ENCODE measurements around the gene GFI1.
A peak's percentile ranks its signal among the peaks of the same experiment; 100 is the strongest.
"Not testable (repeated sequence)": the region's sequence is repeated elsewhere in the genome, so short reads cannot be mapped to it uniquely, and the experiment has no call there.

Gene GFI1

GRCh38 chr1:92464588-92465255 lies 22.0 kb downstream of the GFI1 start:
- DNase-seq, result no peak

- DNase-seq, result no peak
These were observed 25.2 kb downstream of the GFI1 start for GRCh38 chr1:92461364-92462097.

GRCh38 chr1:92459871-92460320 lies 26.8 kb downstream of the GFI1 start:
- DNase-seq, result no peak

GRCh38 chr1:92458146-92458545 lies 28.6 kb downstream of the GFI1 start:
- DNase-seq, result no peak

- no peak for DNase-seq
These were observed 38.7 kb downstream of the GFI1 start for GRCh38 chr1:92447976-92448375.

GRCh38 chr1:92447033-92447681 lies 39.6 kb downstream of the GFI1 start:
- DNase-seq, result no peak

GRCh38 chr1:92446546-92446945 lies 40.2 kb downstream of the GFI1 start:
- DNase-seq, result no peak

GRCh38 chr1:92445865-92446264 lies 40.9 kb downstream of the GFI1 start:
- DNase-seq, result no peak

- DNase-seq, result no peak
These were observed 42.4 kb downstream of the GFI1 start for GRCh38 chr1:92444351-92444750.

GRCh38 chr1:92443893-92444292 lies 42.8 kb downstream of the GFI1 start:
- DNase-seq, result no peak

GRCh38 chr1:92442351-92442750 lies 44.4 kb downstream of the GFI1 start:
- no peak for DNase-seq

GRCh38 chr1:92441697-92442342 lies 44.9 kb downstream of the GFI1 start:
- DNase-seq, result peak; percentile 87

- no peak for DNase-seq
These were observed 45.4 kb downstream of the GFI1 start for GRCh38 chr1:92441316-92441696.

GRCh38 chr1:92439291-92439690 lies 47.4 kb downstream of the GFI1 start:
- no peak for DNase-seq

GRCh38 chr1:92434572-92434971 lies 52.2 kb downstream of the GFI1 start:
- DNase-seq, result not testable (repeated sequence)

- no peak for DNase-seq
These were observed 56.7 kb downstream of the GFI1 start for GRCh38 chr1:92430030-92430429.

GRCh38 chr1:92425617-92426016 lies 61.1 kb downstream of the GFI1 start:
- DNase-seq, result no peak

All from NCI-H774 (cell line).